K562 (cell line): ENCODE measurements around the gene MPIG6B. TPM values are rescaled to one million over a fixed set of nuclear protein-coding genes. Genes with fewer than 3 reads are reported as not detected.

ENCODE experiments used
- ATF7 ChIP-seq: fragments of 450-650 bp; IDR thresholded peaks from 2 replicates; pipeline ENCODE4 v1.7.1; 2014; ENCODE audit warnings: mild to moderate bottlenecking, moderate library complexity
- CREB1 ChIP-seq, 2 experiments: sonication (generic) in 1 of 2; formaldehyde crosslinking in 1 of 2; IDR thresholded peaks; 2 replicates each; pipeline versions ENCODE4 v1.6.1 to v1.8.0; 2012 to 2022; ENCODE audit warnings: inconsistent platforms in 1 of 2, mild to moderate bottlenecking in 1 of 2, missing genetic modification reagents in 1 of 2, moderate library complexity in 1 of 2
- DEAF1 ChIP-seq: fragments of 450-650 bp; formaldehyde crosslinking; IDR thresholded peaks from 2 replicates; pipeline ENCODE4 v1.4.0; 2020; ENCODE audit warnings: mild to moderate bottlenecking, moderate library complexity
- DNMT1 ChIP-seq: fragments of 450-650 bp; IDR thresholded peaks from 2 replicates; pipeline ENCODE4 v1.6.1; 2016; ENCODE audit warnings: antibody characterized with exemption, mild to moderate bottlenecking
- GMEB1 ChIP-seq: fragments of 250-450 bp; sonication (Bioruptor Pico); IDR thresholded peaks from 2 replicates; pipeline ENCODE4 v1.4.0; 2020; ENCODE audit warnings: mild to moderate bottlenecking
- HINFP ChIP-seq: fragments of 450-650 bp; conservative IDR thresholded peaks from 2 replicates; pipeline ENCODE4 v1.6.1; 2016; ENCODE audit warnings: missing genetic modification characterization, low read depth, mild to moderate bottlenecking, control low read depth, missing compliant biosample characterization
- KLF6 ChIP-seq: fragments of 250-450 bp; sonication (Bioruptor Pico); IDR thresholded peaks from 2 replicates; pipeline ENCODE4 v1.4.0; 2020; ENCODE audit warnings: mild to moderate bottlenecking, moderate library complexity, borderline replicate concordance
- NKRF ChIP-seq: fragments of 450-650 bp; IDR thresholded peaks from 2 replicates; pipeline ENCODE4 v1.6.1; 2016; ENCODE audit warnings: borderline replicate concordance
- RBM39 ChIP-seq: fragments of 200-400 bp; formaldehyde crosslinking; optimal IDR thresholded peaks from 2 replicates; pipeline ENCODE3; 2018; ENCODE audit warnings: low read depth, low read length
- SMAD1 ChIP-seq: fragments of 150-350 bp; IDR thresholded peaks from 2 replicates; pipeline ENCODE4 v1.6.1; 2014; ENCODE audit warnings: low read length, low read depth; ENCODE audit not compliant: partially characterized antibody
- SRSF7 ChIP-seq: fragments of 200-400 bp; formaldehyde crosslinking; optimal IDR thresholded peaks from 2 replicates; pipeline ENCODE3; 2017; ENCODE audit warnings: mild to moderate bottlenecking, low read depth, low read length
- TCF15 ChIP-seq: fragments of 250-450 bp; sonication (Bioruptor Pico); IDR thresholded peaks from 2 replicates; pipeline ENCODE4 v1.8.0; 2022; ENCODE audit warnings: moderate library complexity, mild to moderate bottlenecking, inconsistent platforms
- TRIM24 ChIP-seq, 2 experiments: fragments of 450-650 bp; IDR thresholded peaks; 2 replicates each; pipeline ENCODE4 v1.6.1; 2016
- ZKSCAN8 ChIP-seq: fragments of 200-800 bp; sonication (Bioruptor generic); IDR thresholded peaks from 2 replicates; pipeline ENCODE4 v1.6.1; 2016; ENCODE audit warnings: missing genetic modification characterization, missing compliant biosample characterization
- ZNF592 ChIP-seq: fragments of 450-650 bp; IDR thresholded peaks from 2 replicates; pipeline ENCODE4 v1.6.1; 2017; ENCODE audit warnings: antibody characterized with exemption, mild to moderate bottlenecking
- polyA plus RNA-seq, 8 experiments: library from polyadenylated mRNA; depleted of rRNA in 4 of 8; stranded (reverse) in 5 of 8; unstranded in 3 of 8; fragments of >200 nt; fragmentation: Nextera tagmentation in 2 of 8; fragmentation: Illumina TruSeq in 1 of 8; extraction: Ambion mirVana in 2 of 8; extraction: Trizol in 1 of 8; gene quantifications; 2 replicates each; pipeline versions ENCODE4 v1.2.1 to v1.2.3, GENCODE V29; 2011 to 2014; ENCODE audit warnings: inconsistent platforms in 1 of 8, missing spikeins in 1 of 8
- total RNA-seq, 7 experiments: library from RNA; depleted of rRNA in 6 of 7; stranded (reverse); fragments of >200 nt in 6 of 7; fragmentation: Illumina TruSeq in 2 of 7; extraction: Trizol in 2 of 7; gene quantifications; 2 replicates each; pipeline versions ENCODE4 v1.2.1 to v1.2.3, GENCODE V29; 2011 to 2021; ENCODE audit warnings: low replicate concordance in 1 of 7

The MPIG6B gene
- total and polyA plus RNA-seq, 9 of the 15 experiments (the other 6 are each of a cell fraction or from before 2014, with no cell fraction given) = 0.11 to 1.2 (median 0.28) TPM; not detected in 1

GRCh38 chr6:31676904-31677303 lies 46.3 kb upstream of the MPIG6B start (continued):
- no peak for TF ChIP-seq KLF6 (CRISPR knock-in tag)
- no peak for TF ChIP-seq SRSF7
- TF ChIP-seq ZKSCAN8 (CRISPR knock-in tag) = no peak; the same call in 1 of the 2 replicates
- TF ChIP-seq DEAF1 = 0 out of 2 replicates have a peak, but pooled peaks have one; percentile 16
- no peak for TF ChIP-seq HINFP (tag)
- 0 out of 4 replicates have a peak, but pooled peaks of 1 of the 2 experiments have one; percentile 29 for TF ChIP-seq TRIM24 (IDR thresholded peaks at IDR 0.05)
- TF ChIP-seq NKRF = no peak
- TF ChIP-seq RBM39 = peak; percentile 11
- no peak; the same call in 1 of the 2 replicates for TF ChIP-seq ZNF592
- TF ChIP-seq TCF15 (CRISPR knock-in tag) = 0 out of 2 replicates have a peak, but pooled peaks have one; percentile 35
- TF ChIP-seq CREB1 (IDR thresholded peaks at IDR 0.05) = peak; percentile 62
- TF ChIP-seq CREB1 (CRISPR knock-in tag; IDR thresholded peaks at IDR 0.05) = peak; percentile 56
- no peak for TF ChIP-seq SMAD1
- no peak for TF ChIP-seq DNMT1
- TF ChIP-seq ATF7 = peak; percentile 94
- TF ChIP-seq GMEB1 (CRISPR knock-in tag) = peak; percentile 48
